WTC11 (cell line): ENCODE data around the gene ITGA1. TPM values are rescaled to one million over a fixed set of nuclear protein-coding genes. Genes with fewer than 3 reads are reported as not detected.

Experiments
- ATAC-seq: fragments of 200-7000 bp; cut with Tn5 transposase; 2 replicates; pipeline ENCODE4 v1.10.0; 2021; ENCODE audit warnings: mild to moderate bottlenecking, moderate library complexity
- CTCF ChIA-PET: fragments of 300-600 bp; sonication (Branson Sonifier 250); formaldehyde crosslinking; loops from one replicate; lab custom pipeline; 2021; ENCODE audit warnings: antibody characterized with exemption; lab: Charles Lee
- POLR2A ChIA-PET: fragments of 350-600 bp; sonication (Branson Sonifier 250); formaldehyde crosslinking; loops from one replicate; lab custom pipeline; 2021; ENCODE audit warnings: antibody characterized with exemption; lab: Charles Lee
- DNase-seq: peaks from one replicate; pipeline ENCODE4 v3.0.0; 2021; ENCODE audit warnings: low spot score
- H3K27ac Mint-ChIP-seq: 2 replicates; pipeline ENCODE4 v1.8.0; 2021; ENCODE audit warnings: mixed read lengths
- H3K27me3 Mint-ChIP-seq: 2 replicates; pipeline ENCODE4 v1.8.0; 2021; ENCODE audit warnings: low read depth, mild to moderate bottlenecking, moderate library complexity, mixed read lengths
- H3K36me3 Mint-ChIP-seq: 2 replicates; pipeline ENCODE4 v1.8.0; 2021; ENCODE audit warnings: mixed read lengths
- H3K4me1 Mint-ChIP-seq: 2 replicates; pipeline ENCODE4 v1.8.0; 2022; ENCODE audit warnings: mixed read lengths
- H3K4me3 Mint-ChIP-seq: 2 replicates; pipeline ENCODE4 v1.8.0; 2021; ENCODE audit warnings: mild to moderate bottlenecking, moderate library complexity, mixed read lengths
- H3K9me3 Mint-ChIP-seq: 2 replicates; pipeline ENCODE4 v1.8.0; 2021; ENCODE audit warnings: mixed read lengths
- ATF1 ChIP-seq: sonication (generic); formaldehyde crosslinking; IDR thresholded peaks from 2 replicates; pipeline ENCODE4 v1.8.1; 2023; ENCODE audit warnings: mild to moderate bottlenecking, moderate library complexity, missing genetic modification reagents
- EMX1 ChIP-seq: fragments of 250-450 bp; sonication (Bioruptor Pico); IDR thresholded peaks from 2 replicates; pipeline ENCODE4 v1.8.0; 2021; ENCODE audit warnings: mild to moderate bottlenecking
- FOXJ3 ChIP-seq: sonication (generic); formaldehyde crosslinking; IDR thresholded peaks from 2 replicates; pipeline ENCODE4 v1.9.0; 2021; ENCODE audit warnings: missing genetic modification reagents, mild to moderate bottlenecking, borderline replicate concordance
- GABPB1 ChIP-seq: sonication (generic); formaldehyde crosslinking; IDR thresholded peaks from 2 replicates; pipeline ENCODE4 v1.8.1; 2023; ENCODE audit warnings: mild to moderate bottlenecking, missing genetic modification reagents
- IRF2 ChIP-seq: sonication (generic); formaldehyde crosslinking; IDR thresholded peaks from 2 replicates; pipeline ENCODE4 v1.8.0; 2022; ENCODE audit warnings: low read depth, missing genetic modification reagents, borderline replicate concordance
- JAZF1 ChIP-seq: fragments of 250-450 bp; sonication (Bioruptor Pico); IDR thresholded peaks from 2 replicates; pipeline ENCODE4 v1.9.0; 2021; ENCODE audit warnings: moderate library complexity, mild to moderate bottlenecking, inconsistent platforms
- NR2C2 ChIP-seq: sonication (generic); formaldehyde crosslinking; IDR thresholded peaks from 2 replicates; pipeline ENCODE4 v1.8.0; 2022; ENCODE audit warnings: mild to moderate bottlenecking, missing genetic modification reagents
- SOX15 ChIP-seq: fragments of 250-450 bp; sonication (Bioruptor Pico); IDR thresholded peaks from 2 replicates; pipeline ENCODE4 v1.9.0; 2021; ENCODE audit warnings: mild to moderate bottlenecking
- ZNF219 ChIP-seq: sonication (generic); formaldehyde crosslinking; IDR thresholded peaks from 2 replicates; pipeline ENCODE4 v1.8.0; 2023; ENCODE audit warnings: missing genetic modification reagents, mild to moderate bottlenecking, borderline replicate concordance
- ZNF317 ChIP-seq: sonication (generic); formaldehyde crosslinking; IDR thresholded peaks from 2 replicates; pipeline ENCODE4 v1.8.1; 2023; ENCODE audit warnings: low read depth, mild to moderate bottlenecking, moderate library complexity, missing genetic modification reagents, borderline replicate concordance
- ZNF396 ChIP-seq: fragments of 250-450 bp; sonication (Bioruptor Pico); IDR thresholded peaks from 2 replicates; pipeline ENCODE4 v1.8.0; 2021; ENCODE audit warnings: mild to moderate bottlenecking, moderate library complexity, borderline replicate concordance
- ZNF423 ChIP-seq: fragments of 250-450 bp; sonication (Bioruptor Pico); IDR thresholded peaks from 2 replicates; pipeline ENCODE4 v2.1.2; 2022; ENCODE audit warnings: mild to moderate bottlenecking, moderate library complexity
- total RNA-seq: library from RNA; stranded (reverse); gene quantifications from 3 replicates; pipeline ENCODE4 v1.2.3, GENCODE V29; 2021
- TF ChIP-seq, protein P1 (sequence below): fragments of 250-450 bp; sonication (Bioruptor Pico); IDR thresholded peaks from 2 replicates; pipeline ENCODE4 v1.9.0; 2021; ENCODE audit warnings: moderate library complexity, mild to moderate bottlenecking, inconsistent platforms, borderline replicate concordance
- TF ChIP-seq, protein P2 (sequence below): sonication (generic); formaldehyde crosslinking; IDR thresholded peaks from 2 replicates; pipeline ENCODE4 v1.8.0; 2023; ENCODE audit warnings: missing genetic modification reagents, mild to moderate bottlenecking, borderline replicate concordance
- TF ChIP-seq, protein P3 (sequence below): fragments of 250-450 bp; sonication (Bioruptor Pico); conservative IDR thresholded peaks from 2 replicates; pipeline ENCODE4 v1.9.0; 2021; ENCODE audit warnings: mild to moderate bottlenecking
- TF ChIP-seq, protein P4 (sequence below): sonication (generic); formaldehyde crosslinking; IDR thresholded peaks from 2 replicates; pipeline ENCODE4 v1.8.1; 2023; ENCODE audit warnings: mild to moderate bottlenecking, missing genetic modification reagents
- TF ChIP-seq, protein P5 (sequence below): sonication (generic); formaldehyde crosslinking; IDR thresholded peaks from 2 replicates; pipeline ENCODE4 v1.8.1; 2023; ENCODE audit warnings: mild to moderate bottlenecking, missing genetic modification reagents
- TF ChIP-seq, protein P6 (sequence below): sonication (generic); formaldehyde crosslinking; IDR thresholded peaks from 2 replicates; pipeline ENCODE4 v1.8.0; 2022; ENCODE audit warnings: mild to moderate bottlenecking, missing genetic modification reagents
- TF ChIP-seq, protein P7 (sequence below): fragments of 250-450 bp; sonication (Bioruptor Pico); IDR thresholded peaks from 2 replicates; pipeline ENCODE4 v1.9.0; 2021; ENCODE audit warnings: mild to moderate bottlenecking, borderline replicate concordance

The ITGA1 gene
- total RNA-seq, 1 experiment from 2014 or later, result 6.5 TPM

DNA sequence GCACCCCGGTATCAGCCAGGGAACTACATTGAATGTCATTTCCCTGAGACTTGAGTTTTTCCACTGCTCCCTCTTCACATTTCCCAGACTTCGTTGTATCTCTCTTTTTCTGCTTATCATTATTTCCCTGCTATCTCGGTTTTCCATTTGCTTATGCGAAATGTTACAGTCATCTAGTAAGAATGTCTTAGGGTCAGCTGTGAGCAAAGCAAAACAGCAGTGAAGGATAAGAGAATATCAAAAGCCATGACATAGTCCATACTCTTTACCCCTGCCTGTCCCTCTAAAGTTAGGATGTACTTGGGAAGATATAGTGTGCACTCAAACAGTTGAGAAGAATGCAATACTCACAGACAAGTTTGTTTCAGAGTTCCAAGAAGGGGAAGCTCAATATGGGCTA, 88.7 kb downstream of the ITGA1 start:
- TF ChIP-seq, protein P1, sequence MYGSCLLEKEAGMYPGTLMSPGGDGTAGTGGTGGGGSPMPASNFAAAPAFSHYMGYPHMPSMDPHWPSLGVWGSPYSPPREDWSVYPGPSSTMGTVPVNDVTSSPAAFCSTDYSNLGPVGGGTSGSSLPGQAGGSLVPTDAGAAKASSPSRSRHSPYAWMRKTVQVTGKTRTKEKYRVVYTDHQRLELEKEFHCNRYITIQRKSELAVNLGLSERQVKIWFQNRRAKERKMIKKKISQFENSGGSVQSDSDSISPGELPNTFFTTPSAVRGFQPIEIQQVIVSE (CRISPR knock-in tag), result no peak
- TF ChIP-seq EMX1 (no peak), ZNF396 (no peak), ZNF317 (no peak), SOX15 (no peak), FOXJ3 (CRISPR knock-in tag) (no peak), IRF2 (CRISPR knock-in tag) (no peak), JAZF1 (no peak), ZNF423 (no peak), GABPB1 (CRISPR knock-in tag) (no peak), NR2C2 (CRISPR knock-in tag) (no peak), ATF1 (CRISPR knock-in tag) (no peak)
- TF ChIP-seq, protein P2, sequence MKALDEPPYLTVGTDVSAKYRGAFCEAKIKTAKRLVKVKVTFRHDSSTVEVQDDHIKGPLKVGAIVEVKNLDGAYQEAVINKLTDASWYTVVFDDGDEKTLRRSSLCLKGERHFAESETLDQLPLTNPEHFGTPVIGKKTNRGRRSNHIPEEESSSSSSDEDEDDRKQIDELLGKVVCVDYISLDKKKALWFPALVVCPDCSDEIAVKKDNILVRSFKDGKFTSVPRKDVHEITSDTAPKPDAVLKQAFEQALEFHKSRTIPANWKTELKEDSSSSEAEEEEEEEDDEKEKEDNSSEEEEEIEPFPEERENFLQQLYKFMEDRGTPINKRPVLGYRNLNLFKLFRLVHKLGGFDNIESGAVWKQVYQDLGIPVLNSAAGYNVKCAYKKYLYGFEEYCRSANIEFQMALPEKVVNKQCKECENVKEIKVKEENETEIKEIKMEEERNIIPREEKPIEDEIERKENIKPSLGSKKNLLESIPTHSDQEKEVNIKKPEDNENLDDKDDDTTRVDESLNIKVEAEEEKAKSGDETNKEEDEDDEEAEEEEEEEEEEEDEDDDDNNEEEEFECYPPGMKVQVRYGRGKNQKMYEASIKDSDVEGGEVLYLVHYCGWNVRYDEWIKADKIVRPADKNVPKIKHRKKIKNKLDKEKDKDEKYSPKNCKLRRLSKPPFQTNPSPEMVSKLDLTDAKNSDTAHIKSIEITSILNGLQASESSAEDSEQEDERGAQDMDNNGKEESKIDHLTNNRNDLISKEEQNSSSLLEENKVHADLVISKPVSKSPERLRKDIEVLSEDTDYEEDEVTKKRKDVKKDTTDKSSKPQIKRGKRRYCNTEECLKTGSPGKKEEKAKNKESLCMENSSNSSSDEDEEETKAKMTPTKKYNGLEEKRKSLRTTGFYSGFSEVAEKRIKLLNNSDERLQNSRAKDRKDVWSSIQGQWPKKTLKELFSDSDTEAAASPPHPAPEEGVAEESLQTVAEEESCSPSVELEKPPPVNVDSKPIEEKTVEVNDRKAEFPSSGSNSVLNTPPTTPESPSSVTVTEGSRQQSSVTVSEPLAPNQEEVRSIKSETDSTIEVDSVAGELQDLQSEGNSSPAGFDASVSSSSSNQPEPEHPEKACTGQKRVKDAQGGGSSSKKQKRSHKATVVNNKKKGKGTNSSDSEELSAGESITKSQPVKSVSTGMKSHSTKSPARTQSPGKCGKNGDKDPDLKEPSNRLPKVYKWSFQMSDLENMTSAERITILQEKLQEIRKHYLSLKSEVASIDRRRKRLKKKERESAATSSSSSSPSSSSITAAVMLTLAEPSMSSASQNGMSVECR (CRISPR knock-in tag), result no peak
- TF ChIP-seq, protein P3, sequence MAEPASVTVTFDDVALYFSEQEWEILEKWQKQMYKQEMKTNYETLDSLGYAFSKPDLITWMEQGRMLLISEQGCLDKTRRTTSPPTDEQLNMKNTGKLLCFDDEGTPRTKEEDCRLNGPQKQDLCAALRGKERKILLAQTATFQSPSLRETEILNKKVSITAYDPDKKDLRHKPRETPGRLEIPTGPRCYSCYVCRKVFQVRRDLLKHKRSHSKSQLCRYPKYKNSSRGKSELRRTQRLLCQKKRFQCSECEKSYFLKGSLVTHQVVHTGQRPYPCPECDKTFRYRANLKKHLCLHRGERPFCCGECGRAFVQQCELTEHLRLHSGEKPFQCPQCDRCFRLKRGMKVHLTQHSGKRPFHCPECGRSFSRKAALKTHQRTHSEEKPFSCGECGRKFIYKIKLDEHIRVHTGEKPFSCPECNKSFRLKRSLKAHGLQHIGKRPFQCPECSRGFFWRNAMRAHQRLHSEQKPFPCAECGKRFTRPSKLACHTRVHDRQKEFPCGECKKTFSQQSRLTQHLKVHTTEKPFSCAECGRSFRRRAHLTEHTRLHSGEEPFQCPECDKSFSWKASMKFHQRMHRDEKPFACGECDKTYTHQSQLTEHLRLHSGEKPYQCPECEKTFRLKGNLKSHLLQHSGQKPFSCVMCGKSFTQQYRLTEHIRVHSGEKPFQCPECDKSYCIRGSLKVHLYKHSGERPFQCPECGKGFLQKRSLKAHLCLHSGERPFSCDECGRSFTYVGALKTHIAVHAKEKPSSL, result no peak
- TF ChIP-seq, protein P4, sequence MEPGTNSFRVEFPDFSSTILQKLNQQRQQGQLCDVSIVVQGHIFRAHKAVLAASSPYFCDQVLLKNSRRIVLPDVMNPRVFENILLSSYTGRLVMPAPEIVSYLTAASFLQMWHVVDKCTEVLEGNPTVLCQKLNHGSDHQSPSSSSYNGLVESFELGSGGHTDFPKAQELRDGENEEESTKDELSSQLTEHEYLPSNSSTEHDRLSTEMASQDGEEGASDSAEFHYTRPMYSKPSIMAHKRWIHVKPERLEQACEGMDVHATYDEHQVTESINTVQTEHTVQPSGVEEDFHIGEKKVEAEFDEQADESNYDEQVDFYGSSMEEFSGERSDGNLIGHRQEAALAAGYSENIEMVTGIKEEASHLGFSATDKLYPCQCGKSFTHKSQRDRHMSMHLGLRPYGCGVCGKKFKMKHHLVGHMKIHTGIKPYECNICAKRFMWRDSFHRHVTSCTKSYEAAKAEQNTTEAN (CRISPR knock-in tag), result no peak
- TF ChIP-seq, protein P5, sequence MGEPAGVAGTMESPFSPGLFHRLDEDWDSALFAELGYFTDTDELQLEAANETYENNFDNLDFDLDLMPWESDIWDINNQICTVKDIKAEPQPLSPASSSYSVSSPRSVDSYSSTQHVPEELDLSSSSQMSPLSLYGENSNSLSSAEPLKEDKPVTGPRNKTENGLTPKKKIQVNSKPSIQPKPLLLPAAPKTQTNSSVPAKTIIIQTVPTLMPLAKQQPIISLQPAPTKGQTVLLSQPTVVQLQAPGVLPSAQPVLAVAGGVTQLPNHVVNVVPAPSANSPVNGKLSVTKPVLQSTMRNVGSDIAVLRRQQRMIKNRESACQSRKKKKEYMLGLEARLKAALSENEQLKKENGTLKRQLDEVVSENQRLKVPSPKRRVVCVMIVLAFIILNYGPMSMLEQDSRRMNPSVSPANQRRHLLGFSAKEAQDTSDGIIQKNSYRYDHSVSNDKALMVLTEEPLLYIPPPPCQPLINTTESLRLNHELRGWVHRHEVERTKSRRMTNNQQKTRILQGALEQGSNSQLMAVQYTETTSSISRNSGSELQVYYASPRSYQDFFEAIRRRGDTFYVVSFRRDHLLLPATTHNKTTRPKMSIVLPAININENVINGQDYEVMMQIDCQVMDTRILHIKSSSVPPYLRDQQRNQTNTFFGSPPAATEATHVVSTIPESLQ, result no peak
- DNase-seq (no peak), ATAC-seq (no peak)
- no peaks in the 10 kb centered on the region for H3K36me3 Mint-ChIP-seq
- no peaks in the 10 kb centered on the region for H3K9me3 Mint-ChIP-seq
- H3K27ac Mint-ChIP-seq, result no peak overlapping the region
- H3K4me3 Mint-ChIP-seq, result no peak overlapping the region
- H3K27me3 Mint-ChIP-seq, result no peaks in the 10 kb centered on the region
- CTCF ChIA-PET, result no interaction called here
- H3K4me1 Mint-ChIP-seq, result no peaks in the 10 kb centered on the region; the same call in 1 of the 2 replicates
- POLR2A ChIA-PET, result no interaction called here

DNA sequence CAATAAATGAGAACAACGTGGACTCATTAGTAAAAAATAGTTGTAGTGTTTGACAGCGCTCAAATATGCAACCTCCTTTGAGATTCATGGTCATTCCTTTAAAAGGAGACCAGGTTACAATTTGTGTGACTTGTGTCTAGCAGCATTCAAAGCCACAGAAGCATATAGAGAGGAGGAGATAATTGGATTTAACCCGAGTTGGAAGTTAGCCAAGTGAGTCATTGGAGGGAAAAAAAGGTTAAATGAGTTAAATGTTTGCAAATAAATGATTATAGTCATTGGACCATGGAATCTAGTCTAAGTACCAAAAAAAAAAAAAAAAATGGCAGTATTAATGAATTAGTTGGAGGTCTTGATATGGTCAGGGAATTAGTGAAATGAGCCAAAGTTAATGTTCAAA, 90.9 kb downstream of the ITGA1 start:
- Mint-ChIP-seq H3K4me1 (no peaks in the 10 kb centered on the region), H3K36me3 (no peaks in the 10 kb centered on the region), H3K27ac (no peak overlapping the region), H3K4me3 (no peak overlapping the region), H3K9me3 (no peaks in the 10 kb centered on the region), H3K27me3 (no peaks in the 10 kb centered on the region)
- DNase-seq, result no peak
- POLR2A ChIA-PET, result no interaction called here
- CTCF ChIA-PET, result no interaction called here
- ATAC-seq, result no peak
- no peak for TF ChIP-seq ZNF219
- no peak for TF ChIP-seq SOX15
- TF ChIP-seq, protein P6, sequence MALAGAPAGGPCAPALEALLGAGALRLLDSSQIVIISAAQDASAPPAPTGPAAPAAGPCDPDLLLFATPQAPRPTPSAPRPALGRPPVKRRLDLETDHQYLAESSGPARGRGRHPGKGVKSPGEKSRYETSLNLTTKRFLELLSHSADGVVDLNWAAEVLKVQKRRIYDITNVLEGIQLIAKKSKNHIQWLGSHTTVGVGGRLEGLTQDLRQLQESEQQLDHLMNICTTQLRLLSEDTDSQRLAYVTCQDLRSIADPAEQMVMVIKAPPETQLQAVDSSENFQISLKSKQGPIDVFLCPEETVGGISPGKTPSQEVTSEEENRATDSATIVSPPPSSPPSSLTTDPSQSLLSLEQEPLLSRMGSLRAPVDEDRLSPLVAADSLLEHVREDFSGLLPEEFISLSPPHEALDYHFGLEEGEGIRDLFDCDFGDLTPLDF, result no peak
- TF ChIP-seq, protein P7, sequence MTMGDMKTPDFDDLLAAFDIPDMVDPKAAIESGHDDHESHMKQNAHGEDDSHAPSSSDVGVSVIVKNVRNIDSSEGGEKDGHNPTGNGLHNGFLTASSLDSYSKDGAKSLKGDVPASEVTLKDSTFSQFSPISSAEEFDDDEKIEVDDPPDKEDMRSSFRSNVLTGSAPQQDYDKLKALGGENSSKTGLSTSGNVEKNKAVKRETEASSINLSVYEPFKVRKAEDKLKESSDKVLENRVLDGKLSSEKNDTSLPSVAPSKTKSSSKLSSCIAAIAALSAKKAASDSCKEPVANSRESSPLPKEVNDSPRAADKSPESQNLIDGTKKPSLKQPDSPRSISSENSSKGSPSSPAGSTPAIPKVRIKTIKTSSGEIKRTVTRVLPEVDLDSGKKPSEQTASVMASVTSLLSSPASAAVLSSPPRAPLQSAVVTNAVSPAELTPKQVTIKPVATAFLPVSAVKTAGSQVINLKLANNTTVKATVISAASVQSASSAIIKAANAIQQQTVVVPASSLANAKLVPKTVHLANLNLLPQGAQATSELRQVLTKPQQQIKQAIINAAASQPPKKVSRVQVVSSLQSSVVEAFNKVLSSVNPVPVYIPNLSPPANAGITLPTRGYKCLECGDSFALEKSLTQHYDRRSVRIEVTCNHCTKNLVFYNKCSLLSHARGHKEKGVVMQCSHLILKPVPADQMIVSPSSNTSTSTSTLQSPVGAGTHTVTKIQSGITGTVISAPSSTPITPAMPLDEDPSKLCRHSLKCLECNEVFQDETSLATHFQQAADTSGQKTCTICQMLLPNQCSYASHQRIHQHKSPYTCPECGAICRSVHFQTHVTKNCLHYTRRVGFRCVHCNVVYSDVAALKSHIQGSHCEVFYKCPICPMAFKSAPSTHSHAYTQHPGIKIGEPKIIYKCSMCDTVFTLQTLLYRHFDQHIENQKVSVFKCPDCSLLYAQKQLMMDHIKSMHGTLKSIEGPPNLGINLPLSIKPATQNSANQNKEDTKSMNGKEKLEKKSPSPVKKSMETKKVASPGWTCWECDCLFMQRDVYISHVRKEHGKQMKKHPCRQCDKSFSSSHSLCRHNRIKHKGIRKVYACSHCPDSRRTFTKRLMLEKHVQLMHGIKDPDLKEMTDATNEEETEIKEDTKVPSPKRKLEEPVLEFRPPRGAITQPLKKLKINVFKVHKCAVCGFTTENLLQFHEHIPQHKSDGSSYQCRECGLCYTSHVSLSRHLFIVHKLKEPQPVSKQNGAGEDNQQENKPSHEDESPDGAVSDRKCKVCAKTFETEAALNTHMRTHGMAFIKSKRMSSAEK (CRISPR knock-in tag), result no peak
